Endodermal cell (in vitro differentiated cells): ENCODE measurements around the gene KIAA1755. TPM values are rescaled to one million over a fixed set of nuclear protein-coding genes. Genes with fewer than 3 reads are reported as not detected.

Experiments
- DNase-seq: peaks from one replicate; pipeline ENCODE4 v3.0.0-alpha.2; 2017
- H3K27ac ChIP-seq: 2 replicates; pipeline ENCODE4 v1.5.1; 2013; ENCODE audit warnings: mild to moderate bottlenecking, low read depth, low read length, moderate library complexity
- H3K27me3 ChIP-seq: 2 replicates; pipeline ENCODE4 v1.6.1; 2013; ENCODE audit warnings: mild to moderate bottlenecking, low read length, moderate library complexity; ENCODE audit not compliant: insufficient read depth, control insufficient read depth, poor library complexity, severe bottlenecking
- H3K36me3 ChIP-seq: 2 replicates; pipeline ENCODE4 v1.7.0; 2013; ENCODE audit warnings: mild to moderate bottlenecking, low read length, moderate library complexity; ENCODE audit not compliant: control insufficient read depth, insufficient read depth
- H3K4me1 ChIP-seq: one replicate; pipeline ENCODE4 v1.7.0; 2013; ENCODE audit warnings: low read length; ENCODE audit not compliant: control insufficient read depth, insufficient read depth
- H3K4me3 ChIP-seq: 2 replicates; pipeline ENCODE4 v1.5.1; 2013; ENCODE audit warnings: mild to moderate bottlenecking, low read length, moderate library complexity
- H3K9ac ChIP-seq: 2 replicates; pipeline ENCODE4 v1.6.1; 2013; ENCODE audit warnings: mild to moderate bottlenecking, low read length, moderate library complexity; ENCODE audit not compliant: poor library complexity, severe bottlenecking; ENCODE audit errors: extremely low read depth
- H3K9me3 ChIP-seq: 2 replicates; pipeline ENCODE4 v1.6.1; 2013; ENCODE audit warnings: mild to moderate bottlenecking, low read length, moderate library complexity; ENCODE audit not compliant: control insufficient read depth
- H3K27ac Mint-ChIP-seq: 2 replicates; pipeline ENCODE4 v1.8.0; 2020; ENCODE audit warnings: mixed read lengths
- H3K27me3 Mint-ChIP-seq: 2 replicates; pipeline ENCODE4 v1.8.0; 2021; ENCODE audit warnings: mild to moderate bottlenecking, mixed read lengths; ENCODE audit not compliant: insufficient read depth
- H3K36me3 Mint-ChIP-seq: 2 replicates; pipeline ENCODE4 v1.8.0; 2020; ENCODE audit warnings: low read depth, mixed read lengths
- H3K4me1 Mint-ChIP-seq: 2 replicates; pipeline ENCODE4 v1.8.0; 2020; ENCODE audit warnings: mixed read lengths
- H3K4me3 Mint-ChIP-seq: 2 replicates; pipeline ENCODE4 v1.8.0; 2020; ENCODE audit warnings: mild to moderate bottlenecking, moderate library complexity, mixed read lengths
- H3K9me3 Mint-ChIP-seq: 2 replicates; pipeline ENCODE4 v1.8.0; 2020; ENCODE audit warnings: mild to moderate bottlenecking, mixed read lengths
- CTCF ChIP-seq: fragments of 200-600 bp; sonication (generic); conservative IDR thresholded peaks from 2 replicates; pipeline ENCODE4 v1.5.0; 2021; ENCODE audit warnings: antibody characterized with exemption, mild to moderate bottlenecking
- WGBS, 2 experiments: methylation state at CpG; one replicate each; pipeline versions ENCODE4 v1.1.5 to v1.1.7; 2013; ENCODE audit warnings: missing lambda C conversion rate in 2 of 2, mixed read lengths in 1 of 2; ENCODE audit not compliant: insufficient coverage in 1 of 2, insufficient read length in 1 of 2; 5-methylcytosine and 5-hydroxymethylcytosine counted together
- total RNA-seq, 2 donors: library from RNA; stranded (reverse); fragmentation: NEBNext Ultra II Directional in 1 of 2; extraction: Animal tissue kit (Norgen Biotek cat#: 25700) in 1 of 2; gene quantifications; 2 replicates in 1 of 2; 3 replicates in 1 of 2; pipeline ENCODE4 v1.2.1, GENCODE V29; 2021

Gene KIAA1755
- total RNA-seq, 2 donors from 2014 or later = not detected

- Mint-ChIP-seq H3K27me3 (peaks cover 8% of the 10 kb centered on the region), H3K4me3 (no peak overlapping the region), H3K4me1 (peaks cover under 1% of the 10 kb centered on the region), H3K27ac (no peak overlapping the region), H3K36me3 (no peaks in the 10 kb centered on the region), H3K9me3 (peaks cover 38% of the 10 kb centered on the region)
- TF ChIP-seq CTCF = no peak
- Histone ChIP-seq H3K9ac (no peak overlapping the region), H3K36me3 (no peaks in the 10 kb centered on the region), H3K4me1 (no peaks in the 10 kb centered on the region), H3K27ac (no peak overlapping the region), H3K9me3 (peaks cover 21% of the 10 kb centered on the region), H3K27me3 (no peaks in the 10 kb centered on the region), H3K4me3 (no peak overlapping the region)
- WGBS, 2 experiments = 90 to 93% methylated on average over 3 to 7 of the region's 7 CpGs
- DNase-seq = no peak
These were observed 13.4 kb downstream of the KIAA1755 start for GRCh38 chr20:38247166-38247509.

GRCh38 chr20:38246357-38247165 is 14.0 kb downstream of the KIAA1755 start:
- peaks cover 8% of the 10 kb centered on the region for H3K27me3 Mint-ChIP-seq
- H3K4me1 Mint-ChIP-seq = no peaks in the 10 kb centered on the region
- peaks cover 44% of the 10 kb centered on the region for H3K9me3 Mint-ChIP-seq
- Histone ChIP-seq H3K27me3 (no peaks in the 10 kb centered on the region), H3K9ac (no peak overlapping the region), H3K36me3 (no peaks in the 10 kb centered on the region), H3K9me3 (peaks cover 27% of the 10 kb centered on the region), H3K4me3 (no peak overlapping the region), H3K4me1 (no peaks in the 10 kb centered on the region), H3K27ac (no peak overlapping the region)
- DNase-seq = no peak
- 88 to 96% methylated on average over 8 to 14 of the region's 14 CpGs for WGBS, 2 experiments
- no peak overlapping the region for H3K27ac Mint-ChIP-seq
- TF ChIP-seq CTCF = no peak
- no peak overlapping the region for H3K4me3 Mint-ChIP-seq
- H3K36me3 Mint-ChIP-seq = no peaks in the 10 kb centered on the region

- no peak for TF ChIP-seq CTCF
- no peaks in the 10 kb centered on the region for H3K27me3 ChIP-seq
- Mint-ChIP-seq H3K36me3 (no peaks in the 10 kb centered on the region), H3K9me3 (peaks cover 48% of the 10 kb centered on the region), H3K4me1 (no peaks in the 10 kb centered on the region), H3K4me3 (no peak overlapping the region), H3K27me3 (peaks cover 8% of the 10 kb centered on the region), H3K27ac (no peak overlapping the region)
- WGBS, 2 experiments = 89 to 96% methylated on average over 8 to 9 of the region's 9 CpGs
- DNase-seq = no peak
- H3K9me3 ChIP-seq = peaks cover 28% of the 10 kb centered on the region
- no peak overlapping the region for H3K4me3 ChIP-seq
- H3K4me1 ChIP-seq = no peaks in the 10 kb centered on the region
- H3K27ac ChIP-seq = no peak overlapping the region
- no peak overlapping the region for H3K9ac ChIP-seq
- H3K36me3 ChIP-seq = no peaks in the 10 kb centered on the region
These were observed 14.8 kb downstream of the KIAA1755 start for GRCh38 chr20:38245753-38246152.
